ENCODE measurements around the gene GBP6.
"Not testable (repeated sequence)": the region's sequence is repeated elsewhere in the genome, so short reads cannot be mapped to it uniquely, and the experiment has no call there.

The GBP6 gene

DNA sequence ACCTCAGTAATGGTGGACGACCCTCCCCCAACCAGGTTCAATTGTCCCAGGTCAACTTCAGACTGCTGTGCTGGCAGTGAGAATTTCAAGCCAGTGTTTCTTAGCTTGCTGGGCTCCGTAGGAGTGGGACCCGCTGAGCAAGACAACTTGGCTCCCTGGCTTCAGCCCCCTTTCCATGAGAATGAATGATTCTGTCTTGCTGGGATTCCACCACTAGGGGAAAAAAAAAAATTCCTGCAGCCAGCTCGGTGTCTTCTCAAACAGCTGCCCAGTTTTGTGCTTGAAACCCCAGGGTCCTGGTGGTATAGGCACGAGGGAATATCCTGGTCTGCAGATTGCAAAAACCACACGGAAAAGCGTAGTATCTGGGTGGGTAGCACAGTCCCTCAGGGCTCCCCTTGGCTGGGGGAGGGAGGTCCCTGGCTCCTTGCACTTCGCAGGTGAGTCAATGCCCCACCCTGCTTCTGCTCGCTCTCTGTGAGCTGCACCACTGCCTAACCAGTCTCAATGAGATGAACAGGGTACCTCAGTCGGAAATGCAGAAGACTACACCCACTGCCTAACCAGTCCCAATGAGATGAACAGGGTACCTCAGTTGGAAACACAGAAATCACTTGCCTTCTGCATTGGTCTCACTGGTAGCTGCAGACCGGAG lies 41.5 kb downstream of the GBP6 start:
- TF ChIP-seq EZH2 (IDR thresholded peaks at IDR 0.05; ENCODE audit: borderline replicate concordance, low read depth, low read length, severe bottlenecking): no peak
- TF ChIP-seq, protein P1, sequence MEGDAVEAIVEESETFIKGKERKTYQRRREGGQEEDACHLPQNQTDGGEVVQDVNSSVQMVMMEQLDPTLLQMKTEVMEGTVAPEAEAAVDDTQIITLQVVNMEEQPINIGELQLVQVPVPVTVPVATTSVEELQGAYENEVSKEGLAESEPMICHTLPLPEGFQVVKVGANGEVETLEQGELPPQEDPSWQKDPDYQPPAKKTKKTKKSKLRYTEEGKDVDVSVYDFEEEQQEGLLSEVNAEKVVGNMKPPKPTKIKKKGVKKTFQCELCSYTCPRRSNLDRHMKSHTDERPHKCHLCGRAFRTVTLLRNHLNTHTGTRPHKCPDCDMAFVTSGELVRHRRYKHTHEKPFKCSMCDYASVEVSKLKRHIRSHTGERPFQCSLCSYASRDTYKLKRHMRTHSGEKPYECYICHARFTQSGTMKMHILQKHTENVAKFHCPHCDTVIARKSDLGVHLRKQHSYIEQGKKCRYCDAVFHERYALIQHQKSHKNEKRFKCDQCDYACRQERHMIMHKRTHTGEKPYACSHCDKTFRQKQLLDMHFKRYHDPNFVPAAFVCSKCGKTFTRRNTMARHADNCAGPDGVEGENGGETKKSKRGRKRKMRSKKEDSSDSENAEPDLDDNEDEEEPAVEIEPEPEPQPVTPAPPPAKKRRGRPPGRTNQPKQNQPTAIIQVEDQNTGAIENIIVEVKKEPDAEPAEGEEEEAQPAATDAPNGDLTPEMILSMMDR (IDR thresholded peaks at IDR 0.05; ENCODE audit: borderline replicate concordance, extremely low read depth, low read length, poor library complexity, severe bottlenecking): no peak
- H3K27ac ChIP-seq (ENCODE audit: low read length): no peak overlapping the region
- no peak overlapping the region for H2AFZ ChIP-seq (ENCODE audit: low read depth, low read length)
- DNase-seq (no peak), ATAC-seq (ENCODE audit: insufficient read depth, low read depth) (no peak)
- H3K4me1 ChIP-seq (ENCODE audit: insufficient read depth, low read length): peaks cover 9% of the 10 kb centered on the region
- no peaks in the 10 kb centered on the region for H4K20me1 ChIP-seq (ENCODE audit: insufficient read depth, low read length)
- H3K9me3 ChIP-seq (ENCODE audit: insufficient read depth, low read length, severe bottlenecking): no peaks in the 10 kb centered on the region
- H3K9ac ChIP-seq (ENCODE audit: low read depth, low read length): no peak overlapping the region
- no peaks in the 10 kb centered on the region for H3K27me3 ChIP-seq (ENCODE audit: insufficient read depth, low read length, poor library complexity)
- H3K36me3 ChIP-seq (ENCODE audit: insufficient read depth, low read length): no peaks in the 10 kb centered on the region
- no peak overlapping the region for H3K4me2 ChIP-seq (ENCODE audit: insufficient read depth, low read length)
- no peak overlapping the region for H3K4me3 ChIP-seq (ENCODE audit: low read depth in 1 of 2, low read length in 2 of 2)
- H3K79me2 ChIP-seq (ENCODE audit: insufficient read depth, low read length): no peaks in the 10 kb centered on the region

DNA sequence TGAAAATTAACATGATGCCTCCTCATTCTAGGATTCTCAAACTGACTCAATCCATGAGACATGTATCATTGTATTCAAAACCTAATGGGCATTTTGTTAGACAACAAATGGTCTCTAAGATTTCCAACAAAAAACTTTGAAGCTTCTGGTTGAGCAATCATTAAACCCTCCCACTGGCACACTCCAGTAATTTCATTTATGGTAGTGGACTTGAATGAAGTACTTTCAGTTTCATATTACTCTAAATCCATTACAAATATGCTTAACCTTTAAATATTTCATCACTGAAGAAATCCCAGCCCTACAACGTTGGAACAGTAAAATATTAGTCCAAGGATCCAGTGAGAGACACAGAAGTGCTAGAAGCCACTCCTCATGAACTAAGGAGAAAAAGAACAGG lies 43.5 kb downstream of the GBP6 start:
- Histone ChIP-seq H4K20me1 (ENCODE audit: insufficient read depth, low read length) (no peaks in the 10 kb centered on the region), H3K4me3 (ENCODE audit: low read depth in 1 of 2, low read length in 2 of 2) (no peak overlapping the region), H3K27ac (ENCODE audit: low read length) (no peak overlapping the region; the same call in 1 of the 2 replicates), H3K79me2 (ENCODE audit: insufficient read depth, low read length) (no peaks in the 10 kb centered on the region), H3K36me3 (ENCODE audit: insufficient read depth, low read length) (no peaks in the 10 kb centered on the region), H2AFZ (ENCODE audit: low read depth, low read length) (peak overlapping the region; percentile 36), H3K9ac (ENCODE audit: low read depth, low read length) (no peak overlapping the region), H3K27me3 (ENCODE audit: insufficient read depth, low read length, poor library complexity) (no peaks in the 10 kb centered on the region), H3K4me2 (ENCODE audit: insufficient read depth, low read length) (peak overlapping the region; percentile 51; the same call in 1 of the 2 replicates), H3K4me1 (ENCODE audit: insufficient read depth, low read length) (peaks cover 9% of the 10 kb centered on the region), H3K9me3 (ENCODE audit: insufficient read depth, low read length, severe bottlenecking) (no peaks in the 10 kb centered on the region)
- ATAC-seq (ENCODE audit: insufficient read depth, low read depth): peak; percentile 57; the same call in 2 of the 3 replicates
- TF ChIP-seq, protein P1 (IDR thresholded peaks at IDR 0.05; ENCODE audit: borderline replicate concordance, extremely low read depth, low read length, poor library complexity, severe bottlenecking): no peak
- DNase-seq: no peak

DNA sequence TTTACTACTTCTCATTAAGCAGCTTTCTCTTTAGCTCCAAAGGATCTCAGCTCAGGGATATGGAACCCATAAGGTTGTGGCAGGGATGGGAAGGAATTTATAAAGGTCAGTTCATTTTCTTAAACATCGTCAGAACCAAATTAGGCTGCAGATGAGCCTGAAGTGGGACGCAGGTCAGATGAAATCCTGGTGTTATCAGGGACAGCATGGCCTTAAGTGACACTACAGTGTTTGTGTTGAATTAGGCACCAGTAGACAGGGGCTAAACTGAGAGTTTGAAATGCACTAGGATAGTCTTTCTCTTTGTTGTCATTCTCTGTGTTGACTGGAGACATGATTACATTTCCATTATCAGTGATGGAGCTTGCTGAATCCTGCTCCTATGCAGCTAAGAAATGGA lies 43.9 kb downstream of the GBP6 start:
- H3K27ac ChIP-seq (ENCODE audit: low read length); H3K9ac ChIP-seq (ENCODE audit: low read depth, low read length); H3K79me2 ChIP-seq (ENCODE audit: insufficient read depth, low read length); H4K20me1 ChIP-seq (ENCODE audit: insufficient read depth, low read length); H3K9me3 ChIP-seq (ENCODE audit: insufficient read depth, low read length, severe bottlenecking); DNase-seq; H3K4me3 ChIP-seq (ENCODE audit: low read depth in 1 of 2, low read length in 2 of 2); H3K27me3 ChIP-seq (ENCODE audit: insufficient read depth, low read length, poor library complexity); H3K36me3 ChIP-seq (ENCODE audit: insufficient read depth, low read length); H3K4me1 ChIP-seq (ENCODE audit: insufficient read depth, low read length): not testable (repeated sequence)
- H2AFZ ChIP-seq (ENCODE audit: low read depth, low read length): peak overlapping the region; percentile 36
- H3K4me2 ChIP-seq (ENCODE audit: insufficient read depth, low read length): peak overlapping the region; percentile 51; the same call in 1 of the 2 replicates
- 0 out of 3 replicates have a peak, but pooled peaks have one; percentile 27 for ATAC-seq (ENCODE audit: insufficient read depth, low read depth)

DNA sequence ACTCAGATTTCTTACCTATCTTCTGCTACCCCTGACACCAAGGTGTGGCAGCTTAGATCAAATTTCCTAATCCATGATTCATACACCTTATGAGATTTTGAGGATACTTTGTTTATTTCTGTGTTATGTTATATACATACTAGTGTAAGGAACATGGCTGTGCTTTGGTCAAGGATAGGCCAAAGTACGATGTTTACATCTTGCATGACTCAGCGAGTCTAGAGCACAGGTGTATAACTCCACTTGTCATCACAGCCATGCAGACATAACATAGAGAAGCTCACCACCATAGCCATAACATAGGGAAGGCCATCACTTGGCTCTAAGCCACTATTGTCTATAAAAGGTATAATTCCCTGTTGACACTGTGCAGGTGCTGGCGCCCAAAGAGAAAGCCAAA lies 61.2 kb downstream of the GBP6 start:
- H3K27ac ChIP-seq (ENCODE audit: low read length): no peak overlapping the region

More for the DNA sequence above, 61.2 kb downstream of the GBP6 start:
- Histone ChIP-seq H3K9ac (ENCODE audit: low read depth, low read length) (no peak overlapping the region), H3K36me3 (ENCODE audit: insufficient read depth, low read length) (no peaks in the 10 kb centered on the region), H3K4me3 (ENCODE audit: low read depth in 1 of 2, low read length in 2 of 2) (no peak overlapping the region), H3K9me3 (ENCODE audit: insufficient read depth, low read length, severe bottlenecking) (no peaks in the 10 kb centered on the region), H2AFZ (ENCODE audit: low read depth, low read length) (no peak overlapping the region), H3K27me3 (ENCODE audit: insufficient read depth, low read length, poor library complexity) (no peaks in the 10 kb centered on the region), H3K4me2 (ENCODE audit: insufficient read depth, low read length) (no peak overlapping the region), H4K20me1 (ENCODE audit: insufficient read depth, low read length) (no peaks in the 10 kb centered on the region), H3K79me2 (ENCODE audit: insufficient read depth, low read length) (no peaks in the 10 kb centered on the region), H3K4me1 (ENCODE audit: insufficient read depth, low read length) (no peaks in the 10 kb centered on the region)
- ATAC-seq (ENCODE audit: insufficient read depth, low read depth) (no peak), DNase-seq (no peak)
- no peak for TF ChIP-seq EZH2 (IDR thresholded peaks at IDR 0.05; ENCODE audit: borderline replicate concordance, low read depth, low read length, severe bottlenecking)
- TF ChIP-seq, protein P1 (IDR thresholded peaks at IDR 0.05; ENCODE audit: borderline replicate concordance, extremely low read depth, low read length, poor library complexity, severe bottlenecking): no peak
